Loucy (cell line): ENCODE data around the gene CCDC61.

ENCODE experiments used
- H2AFZ ChIP-seq: fragments of 200-600 bp; sonication (generic); 2 replicates; pipeline ENCODE4 v1.6.0; 2016; ENCODE audit warnings: antibody characterized with exemption, mild to moderate bottlenecking, low read length, moderate library complexity
- H3F3A ChIP-seq: fragments of 200-600 bp; 2 replicates; pipeline ENCODE4 v1.6.0; 2016; ENCODE audit warnings: antibody characterized with exemption, low read depth, mild to moderate bottlenecking
- H3K27me3 ChIP-seq: fragments of 200-600 bp; sonication (generic); 2 replicates; pipeline ENCODE4 v1.6.1; 2014; ENCODE audit warnings: low read length, mild to moderate bottlenecking; ENCODE audit not compliant: insufficient read depth, poor library complexity, severe bottlenecking
- H3K36me3 ChIP-seq: fragments of 200-600 bp; sonication (generic); 2 replicates; pipeline ENCODE4 v1.6.1; 2016; ENCODE audit warnings: low read length; ENCODE audit not compliant: insufficient read depth
- H3K4me1 ChIP-seq: fragments of 200-600 bp; sonication (generic); 2 replicates; pipeline ENCODE4 v1.5.1; 2014; ENCODE audit warnings: low read length, mild to moderate bottlenecking; ENCODE audit not compliant: insufficient read depth, poor library complexity, severe bottlenecking
- H3K4me2 ChIP-seq: fragments of 200-600 bp; sonication (generic); 2 replicates; pipeline ENCODE4 v1.6.0; 2014; ENCODE audit warnings: antibody characterized with exemption, low read length, low read depth, mild to moderate bottlenecking; ENCODE audit not compliant: poor library complexity, severe bottlenecking
- H3K4me3 ChIP-seq: fragments of 200-600 bp; sonication (generic); 2 replicates; pipeline ENCODE4 v1.5.1; 2014; ENCODE audit warnings: low read length, mild to moderate bottlenecking, mixed read lengths; ENCODE audit not compliant: poor library complexity, severe bottlenecking
- H3K79me2 ChIP-seq: fragments of 200-600 bp; sonication (generic); 2 replicates; pipeline ENCODE4 v1.6.1; 2014; ENCODE audit warnings: low read length; ENCODE audit not compliant: insufficient read depth
- H3K9ac ChIP-seq: fragments of 200-600 bp; sonication (generic); 2 replicates; pipeline ENCODE4 v1.6.0; 2014; ENCODE audit warnings: mild to moderate bottlenecking, low read depth, low read length, moderate library complexity; ENCODE audit not compliant: poor library complexity, severe bottlenecking
- H3K9me2 ChIP-seq: fragments of 200-600 bp; sonication (generic); replicated peaks from 2 replicates; pipeline ENCODE4 v1.6.1; 2016; ENCODE audit warnings: low read depth, low read length, mixed read lengths
- H3K9me3 ChIP-seq: fragments of 200-600 bp; sonication (generic); 2 replicates; pipeline ENCODE4 v1.6.1; 2014; ENCODE audit warnings: mild to moderate bottlenecking, antibody characterized with exemption, low read length, low read depth; ENCODE audit not compliant: insufficient read depth
- H4K20me1 ChIP-seq: fragments of 200-600 bp; sonication (generic); 2 replicates; pipeline ENCODE4 v1.6.0; 2014; ENCODE audit warnings: antibody characterized with exemption, low read length, mild to moderate bottlenecking; ENCODE audit not compliant: insufficient read depth, poor library complexity, severe bottlenecking
- CTCF ChIP-seq: fragments of 200-600 bp; sonication (generic); conservative IDR thresholded peaks from 2 replicates; pipeline ENCODE4 v1.5.1; 2014; ENCODE audit warnings: mild to moderate bottlenecking, antibody characterized with exemption, low read length
- EZH2phosphoT487 ChIP-seq: fragments of 200-600 bp; IDR thresholded peaks from 2 replicates; pipeline ENCODE4 v1.6.1; 2018; ENCODE audit warnings: antibody characterized with exemption, mild to moderate bottlenecking, moderate library complexity, borderline replicate concordance

CCDC61 gene

GRCh38 chr19:45967246-45967645, 28.0 kb upstream of the CCDC61 start:
- H3K4me1 ChIP-seq: peaks cover 6% of the 10 kb centered on the region
- H3K4me2 ChIP-seq: no peak overlapping the region
- no peaks in the 10 kb centered on the region for H3K9me2 ChIP-seq
- no peak overlapping the region for H3K4me3 ChIP-seq
- no peaks in the 10 kb centered on the region for H3K79me2 ChIP-seq
- no peaks in the 10 kb centered on the region for H3K9me3 ChIP-seq
- no peak overlapping the region for H2AFZ ChIP-seq
- TF ChIP-seq CTCF: no peak
- no peak for TF ChIP-seq EZH2phosphoT487
- H4K20me1 ChIP-seq: no peaks in the 10 kb centered on the region
- no peak overlapping the region for H3K9ac ChIP-seq
- H3F3A ChIP-seq: no peaks in the 10 kb centered on the region
- H3K36me3 ChIP-seq: no peaks in the 10 kb centered on the region
- no peaks in the 10 kb centered on the region for H3K27me3 ChIP-seq

GRCh38 chr19:45968626-45969025, 26.6 kb upstream of the CCDC61 start:
- Histone ChIP-seq H3K4me3 (no peak overlapping the region), H3K27me3 (no peaks in the 10 kb centered on the region), H3K9me3 (no peaks in the 10 kb centered on the region), H3K79me2 (no peaks in the 10 kb centered on the region), H2AFZ (no peak overlapping the region), H3F3A (no peaks in the 10 kb centered on the region), H3K36me3 (no peaks in the 10 kb centered on the region), H3K4me1 (peaks cover 6% of the 10 kb centered on the region), H3K4me2 (no peak overlapping the region), H3K9ac (no peak overlapping the region), H3K9me2 (no peaks in the 10 kb centered on the region), H4K20me1 (no peaks in the 10 kb centered on the region)
- no peak for TF ChIP-seq CTCF
- no peak for TF ChIP-seq EZH2phosphoT487

GRCh38 chr19:45969676-45970075, 25.6 kb upstream of the CCDC61 start:
- H4K20me1 ChIP-seq: no peaks in the 10 kb centered on the region
- no peaks in the 10 kb centered on the region for H3K36me3 ChIP-seq
- H3F3A ChIP-seq: no peaks in the 10 kb centered on the region
- peaks cover 6% of the 10 kb centered on the region for H3K4me1 ChIP-seq
- H3K4me3 ChIP-seq: no peak overlapping the region
- no peak overlapping the region for H3K9ac ChIP-seq
- no peaks in the 10 kb centered on the region for H3K27me3 ChIP-seq
- TF ChIP-seq EZH2phosphoT487: no peak
- no peak for TF ChIP-seq CTCF
- H3K4me2 ChIP-seq: no peak overlapping the region
- no peak overlapping the region for H2AFZ ChIP-seq
- no peaks in the 10 kb centered on the region for H3K9me3 ChIP-seq
- no peaks in the 10 kb centered on the region for H3K79me2 ChIP-seq
- H3K9me2 ChIP-seq: no peaks in the 10 kb centered on the region
